ENCODE results near the gene NVL. TPM values are rescaled to one million over a fixed set of nuclear protein-coding genes. Genes with fewer than 3 reads are reported as not detected.

The NVL gene
- total RNA-seq, 1 experiment from 2014 or later: 21.9 TPM

DNA sequence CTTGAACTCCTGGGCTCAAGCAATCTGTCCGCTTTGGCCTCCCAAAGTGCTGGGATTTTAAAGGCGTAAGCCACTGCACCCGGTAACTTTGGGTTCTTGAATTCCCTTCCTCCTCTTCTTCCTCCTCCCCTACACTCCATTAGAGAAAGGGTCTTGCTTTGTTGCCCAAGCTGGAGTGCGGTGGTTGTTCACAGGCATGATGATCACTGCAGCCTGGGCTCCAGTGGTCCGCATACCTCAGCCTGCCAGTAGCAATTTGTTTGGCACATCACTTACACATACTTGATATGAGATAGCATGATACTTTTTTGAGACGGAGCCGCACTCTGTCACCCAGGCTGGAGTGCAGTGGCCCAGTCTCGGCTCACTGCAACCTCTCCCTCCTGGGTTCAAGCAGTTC is 144.8 kb downstream of the NVL start:
- Histone ChIP-seq H3K9me2 (ENCODE audit: insufficient read depth) (no peaks in the 10 kb centered on the region), H3K9me3 (ENCODE audit: control insufficient read depth in 1 of 2, insufficient read depth in 1 of 2, low read depth in 1 of 2, low read length in 2 of 2) (no peaks in the 10 kb centered on the region), H2AFZ (ENCODE audit: low read depth, low read length, poor library complexity, severe bottlenecking) (no peak overlapping the region), H3K4me3 (replicated peaks in 1 of 2; ENCODE audit: low read depth in 1 of 2, low read length in 2 of 2) (no peak overlapping the region), H3K4me2 (ENCODE audit: low read length) (no peak overlapping the region), H3K27me3 (ENCODE audit: insufficient read depth, low read length) (no peaks in the 10 kb centered on the region), H4K20me1 (ENCODE audit: insufficient read depth) (no peaks in the 10 kb centered on the region), H3K9ac (ENCODE audit: low read length) (no peak overlapping the region), H3K36me3 (ENCODE audit: control insufficient read depth in 1 of 2, insufficient read depth in 2 of 2, low read length in 2 of 2) (0 out of 4 replicates have a peak, but pooled peaks cover 0 to 4% of the 10 kb centered on the region in 2 experiments), H3K27ac (ENCODE audit: low read depth, low read length) (no peak overlapping the region), H3K79me2 (ENCODE audit: insufficient read depth, low read length) (peaks cover 67% of the 10 kb centered on the region), H3K4me1 (ENCODE audit: control insufficient read depth in 1 of 2, insufficient read depth in 2 of 2, low read length in 2 of 2) (peaks cover 2 to 23% of the 10 kb centered on the region in 2 experiments; a peak in 3 of 4 replicates)
- TF ChIP-seq CBX3 (IDR thresholded peaks at IDR 0.05; ENCODE audit: low read depth): no peak
- TF ChIP-seq CEBPB (IDR thresholded peaks at IDR 0.05; ENCODE audit: low read depth): no peak
- TF ChIP-seq EZH2 (IDR thresholded peaks at IDR 0.05): no peak
- TF ChIP-seq ZNF274 (IDR thresholded peaks at IDR 0.05; ENCODE audit: low read depth, low read length): no peak
- TF ChIP-seq, protein P1, sequence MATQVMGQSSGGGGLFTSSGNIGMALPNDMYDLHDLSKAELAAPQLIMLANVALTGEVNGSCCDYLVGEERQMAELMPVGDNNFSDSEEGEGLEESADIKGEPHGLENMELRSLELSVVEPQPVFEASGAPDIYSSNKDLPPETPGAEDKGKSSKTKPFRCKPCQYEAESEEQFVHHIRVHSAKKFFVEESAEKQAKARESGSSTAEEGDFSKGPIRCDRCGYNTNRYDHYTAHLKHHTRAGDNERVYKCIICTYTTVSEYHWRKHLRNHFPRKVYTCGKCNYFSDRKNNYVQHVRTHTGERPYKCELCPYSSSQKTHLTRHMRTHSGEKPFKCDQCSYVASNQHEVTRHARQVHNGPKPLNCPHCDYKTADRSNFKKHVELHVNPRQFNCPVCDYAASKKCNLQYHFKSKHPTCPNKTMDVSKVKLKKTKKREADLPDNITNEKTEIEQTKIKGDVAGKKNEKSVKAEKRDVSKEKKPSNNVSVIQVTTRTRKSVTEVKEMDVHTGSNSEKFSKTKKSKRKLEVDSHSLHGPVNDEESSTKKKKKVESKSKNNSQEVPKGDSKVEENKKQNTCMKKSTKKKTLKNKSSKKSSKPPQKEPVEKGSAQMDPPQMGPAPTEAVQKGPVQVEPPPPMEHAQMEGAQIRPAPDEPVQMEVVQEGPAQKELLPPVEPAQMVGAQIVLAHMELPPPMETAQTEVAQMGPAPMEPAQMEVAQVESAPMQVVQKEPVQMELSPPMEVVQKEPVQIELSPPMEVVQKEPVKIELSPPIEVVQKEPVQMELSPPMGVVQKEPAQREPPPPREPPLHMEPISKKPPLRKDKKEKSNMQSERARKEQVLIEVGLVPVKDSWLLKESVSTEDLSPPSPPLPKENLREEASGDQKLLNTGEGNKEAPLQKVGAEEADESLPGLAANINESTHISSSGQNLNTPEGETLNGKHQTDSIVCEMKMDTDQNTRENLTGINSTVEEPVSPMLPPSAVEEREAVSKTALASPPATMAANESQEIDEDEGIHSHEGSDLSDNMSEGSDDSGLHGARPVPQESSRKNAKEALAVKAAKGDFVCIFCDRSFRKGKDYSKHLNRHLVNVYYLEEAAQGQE (IDR thresholded peaks at IDR 0.05; ENCODE audit: low read depth): no peak
- TF ChIP-seq EZH2phosphoT487 (IDR thresholded peaks at IDR 0.05; ENCODE audit: borderline replicate concordance): no peak
- no peak for TF ChIP-seq TCF7L2 (IDR thresholded peaks at IDR 0.05; ENCODE audit: borderline replicate concordance, extremely low read depth, insufficient read depth, insufficient read length)
- no peak for TF ChIP-seq YY1 (IDR thresholded peaks at IDR 0.05; ENCODE audit: extremely low read depth, insufficient replicate concordance, low read depth, low read length)
- no peak for TF ChIP-seq EGR1 (IDR thresholded peaks at IDR 0.05; ENCODE audit: low read depth)
- no peak for TF ChIP-seq FOSL1 (IDR thresholded peaks at IDR 0.05; ENCODE audit: low read depth)
- TF ChIP-seq ATF3 (IDR thresholded peaks at IDR 0.05): no peak
- no TSS peak for BruUV-seq (replicated peaks)
- ChIA-PET RAD21 (ENCODE audit: low non-redundant PET in 1 of 2, low total read pairs in 2 of 2, uncharacterized antibody in 2 of 2, unreplicated experiment in 2 of 2) (no interaction called here), POLR2A (no interaction called here), CTCF (no interaction called here)
- DNase-seq (ENCODE audit: low read depth, low spot score) (no peak), ATAC-seq (no peak)
- intact Hi-C loops (cut with micrococcal nuclease): no loop called here

Data from HCT116 (cell line).